ENCODE results near the gene PLOD1.
"Not testable (repeated sequence)": the region's sequence is repeated elsewhere in the genome, so short reads cannot be mapped to it uniquely, and the experiment has no call there.

Gene PLOD1

DNA sequence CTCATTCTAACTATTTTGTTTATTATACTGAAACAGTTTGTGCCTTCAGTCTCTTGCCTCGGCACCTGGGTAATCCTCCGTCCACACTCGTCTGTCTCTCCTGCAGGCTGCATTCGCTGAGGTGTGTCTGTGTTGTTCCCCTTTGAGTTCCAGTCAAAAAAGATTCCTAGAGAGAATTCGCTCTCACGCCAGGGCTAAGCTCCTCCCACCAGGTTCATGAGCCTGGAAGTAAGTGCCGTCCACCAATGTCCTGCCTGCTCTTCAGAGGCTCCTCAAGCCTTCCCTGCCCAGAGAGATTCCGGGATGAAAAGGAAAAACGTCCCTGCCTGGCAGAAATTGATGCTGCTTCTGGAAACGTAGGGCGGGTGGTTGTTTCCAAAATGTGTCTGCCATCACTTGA is 21.2 kb upstream of the PLOD1 start:
- DNase-seq = no peak

DNA sequence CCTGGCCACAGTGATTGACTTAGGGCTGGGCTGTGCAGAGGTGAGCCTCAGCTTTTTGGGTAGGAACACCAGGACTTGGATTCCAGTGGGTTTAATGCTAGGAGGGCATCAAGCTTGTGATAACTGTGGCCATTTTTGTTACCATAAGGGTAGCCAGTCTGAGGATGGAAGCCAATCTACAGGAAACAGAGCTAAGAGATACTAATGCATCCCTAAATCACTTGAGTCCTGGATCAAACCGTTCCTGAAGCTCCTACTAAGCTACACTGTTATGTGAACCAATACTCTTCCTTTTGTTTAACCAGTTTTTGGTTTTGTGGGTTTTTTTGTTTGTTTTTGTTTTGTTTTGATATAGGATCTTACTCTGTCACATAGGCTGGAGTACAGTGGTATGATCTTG is 20.5 kb upstream of the PLOD1 start:
- DNase-seq = no peak

GRCh38 chr1:11918799-11919519 is 15.6 kb upstream of the PLOD1 start:
- DNase-seq = no peak

GRCh38 chr1:11919621-11920020 is 14.9 kb upstream of the PLOD1 start:
- no peak for DNase-seq

DNA sequence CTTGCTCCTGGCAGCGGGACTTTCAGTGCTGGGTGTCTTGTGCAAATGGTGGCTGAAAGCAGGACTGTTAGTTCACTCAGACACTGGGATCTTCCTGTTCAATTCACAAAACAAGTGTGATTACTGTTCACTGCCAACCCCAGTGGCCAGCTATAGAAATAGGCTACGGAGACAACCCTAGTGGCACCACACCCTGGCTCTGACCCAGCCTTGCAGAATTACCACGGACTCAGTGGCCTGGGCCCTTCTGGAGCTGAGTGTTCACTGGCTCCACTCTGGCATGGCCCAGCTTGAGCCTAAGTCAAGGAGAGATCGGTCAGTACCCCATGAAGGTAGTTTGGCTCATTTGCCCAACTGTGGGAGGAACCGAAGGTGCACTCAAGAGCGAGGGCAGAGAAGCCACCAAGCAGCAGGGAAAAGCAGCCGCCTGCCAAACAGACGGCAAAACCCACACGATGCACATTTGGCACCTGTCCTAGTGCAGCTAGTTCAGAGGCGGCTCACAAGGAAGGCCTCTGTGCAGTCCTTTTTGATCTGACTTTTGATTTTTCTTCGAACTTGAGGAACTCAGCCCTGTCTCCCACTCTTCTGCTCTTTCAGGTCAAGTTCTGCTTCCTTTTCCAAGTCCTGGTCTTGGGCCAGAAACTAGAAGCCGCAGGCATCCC is 14.1 kb upstream of the PLOD1 start:
- no peak for DNase-seq

GRCh38 chr1:11921022-11921421 is 13.5 kb upstream of the PLOD1 start:
- no peak for DNase-seq

DNA sequence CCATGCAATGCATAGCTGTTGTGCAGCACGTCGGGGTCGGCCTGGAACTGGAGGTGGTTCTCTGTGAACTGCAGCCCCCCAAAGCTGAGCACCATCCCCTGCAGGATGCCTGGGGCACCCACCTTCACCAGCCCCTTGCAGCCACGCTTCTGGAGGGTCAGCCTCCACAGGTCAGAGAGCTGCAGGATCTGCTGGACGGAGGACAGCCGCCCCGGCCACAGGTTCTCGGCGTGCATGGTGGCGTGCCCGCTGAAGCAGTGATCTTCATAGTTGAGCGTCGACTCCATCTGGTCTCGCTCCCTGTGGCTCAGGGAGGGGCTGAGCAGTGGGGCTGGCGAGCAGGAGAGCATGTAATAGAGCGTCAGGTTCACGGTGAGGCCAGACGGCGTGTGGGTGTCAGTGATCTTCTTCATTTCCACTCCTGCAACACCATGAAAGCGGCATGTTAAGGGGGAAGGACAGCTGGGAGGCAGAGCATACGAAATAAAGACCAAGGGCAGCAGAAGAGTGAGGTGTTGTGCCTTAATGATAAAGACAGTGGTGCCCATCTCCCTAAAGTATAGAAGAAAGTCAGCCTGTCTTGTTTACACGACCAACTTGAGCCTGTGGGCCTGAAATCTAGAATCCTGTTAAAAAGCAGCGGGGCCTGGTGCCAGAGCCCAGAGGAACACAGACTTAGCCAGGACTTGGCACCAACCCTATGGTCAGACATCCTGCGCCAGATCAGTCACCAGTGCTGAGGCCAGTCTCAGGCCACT is 11.3 kb upstream of the PLOD1 start:
- no peak for DNase-seq

- DNase-seq = no peak
These were observed 10.7 kb upstream of the PLOD1 start for GRCh38 chr1:11923827-11924113.

GRCh38 chr1:11924334-11925195 is 10.0 kb upstream of the PLOD1 start:
- no peak for DNase-seq

DNA sequence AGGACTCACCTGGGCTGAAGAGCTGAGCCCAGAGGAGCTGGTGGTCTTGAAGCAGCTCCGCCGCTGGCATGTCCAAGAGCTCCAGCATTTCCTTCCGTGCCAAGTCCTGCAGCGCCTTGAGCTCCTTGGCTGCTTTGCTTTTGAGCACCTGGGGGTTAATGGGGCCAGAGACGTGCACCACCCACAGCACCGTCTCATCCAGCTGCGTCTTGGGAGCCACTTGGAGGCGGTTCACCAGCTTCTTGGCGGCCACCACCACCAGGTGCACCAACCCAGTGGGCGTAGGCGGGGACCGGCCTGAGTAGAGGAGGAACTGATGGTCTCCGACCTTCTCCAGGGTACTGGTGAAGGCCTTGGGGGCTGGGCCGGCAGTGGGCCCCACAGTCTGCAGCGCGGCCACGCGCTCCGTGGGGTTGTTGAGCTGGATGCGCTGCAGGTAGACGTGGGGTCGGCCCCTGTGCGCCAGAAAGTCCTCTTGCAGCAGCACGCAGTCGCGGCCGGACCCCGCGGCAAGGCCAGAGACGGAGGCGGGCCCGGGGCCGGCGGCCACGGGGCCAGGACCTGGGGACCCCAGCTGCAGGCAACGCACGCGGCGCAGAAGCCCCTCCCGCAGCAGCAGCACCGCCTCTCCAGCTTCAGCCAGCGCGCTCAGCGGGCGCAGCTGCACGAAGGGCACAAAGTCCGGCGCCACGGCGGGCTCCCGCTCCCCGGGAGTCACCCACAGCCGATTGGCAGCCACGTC is 9.2 kb upstream of the PLOD1 start:
- DNase-seq = not testable (repeated sequence)

DNA sequence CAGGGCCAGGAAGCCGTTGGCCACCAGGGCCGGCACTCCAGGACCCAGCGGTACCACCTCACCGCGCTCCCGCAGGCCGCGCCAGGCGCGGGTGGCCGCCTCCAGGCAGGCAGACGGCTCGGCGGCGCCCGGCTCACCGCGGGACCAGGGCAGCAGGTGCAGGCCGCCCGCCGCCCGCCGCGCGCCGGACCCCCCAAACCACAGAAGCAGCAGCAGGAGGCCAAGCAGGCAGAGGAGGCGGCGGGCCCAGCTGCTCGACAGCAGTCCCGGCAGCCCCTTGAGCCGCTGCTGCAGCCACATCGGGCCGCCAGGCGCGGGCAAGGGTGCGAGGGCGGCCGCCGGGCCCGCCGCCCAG is 8.6 kb upstream of the PLOD1 start:
- DNase-seq = no peak

DNA sequence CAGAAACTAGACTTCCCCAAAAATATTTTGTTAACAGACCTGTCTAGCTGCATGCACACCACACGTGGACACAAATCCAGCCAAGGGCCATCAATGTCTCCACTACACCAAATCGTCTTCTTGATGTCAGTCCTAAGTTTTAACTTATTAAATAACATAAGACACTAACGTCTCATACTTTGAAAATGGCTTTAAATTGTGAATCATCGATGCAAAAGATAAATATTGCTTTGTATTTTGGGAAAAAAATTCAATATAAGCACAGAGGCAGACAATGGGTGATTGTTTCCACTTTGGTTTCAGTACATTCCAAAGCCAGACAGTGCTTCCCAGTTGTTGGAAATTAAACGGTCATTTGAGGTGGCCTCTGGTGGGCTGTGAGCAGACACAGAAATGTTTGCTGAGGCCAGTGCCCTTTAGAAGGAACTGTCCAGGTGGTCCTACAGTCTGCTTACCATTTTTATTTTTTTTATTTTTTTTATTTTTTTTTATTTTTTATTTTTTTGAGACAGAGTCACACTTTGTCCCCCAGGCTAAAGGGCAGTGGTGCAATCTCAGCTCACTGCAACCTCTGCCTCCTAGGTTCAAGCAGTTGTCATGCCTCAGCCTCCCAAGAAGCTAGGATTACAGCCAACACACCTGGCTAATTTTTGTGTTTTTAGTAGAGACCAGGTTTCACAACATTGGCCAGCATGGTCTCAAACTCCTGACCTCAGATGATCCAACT is 6.5 kb upstream of the PLOD1 start:
- no peak for DNase-seq

- DNase-seq = no peak
These were observed 4.7 kb upstream of the PLOD1 start for GRCh38 chr1:11929849-11930248.

DNA sequence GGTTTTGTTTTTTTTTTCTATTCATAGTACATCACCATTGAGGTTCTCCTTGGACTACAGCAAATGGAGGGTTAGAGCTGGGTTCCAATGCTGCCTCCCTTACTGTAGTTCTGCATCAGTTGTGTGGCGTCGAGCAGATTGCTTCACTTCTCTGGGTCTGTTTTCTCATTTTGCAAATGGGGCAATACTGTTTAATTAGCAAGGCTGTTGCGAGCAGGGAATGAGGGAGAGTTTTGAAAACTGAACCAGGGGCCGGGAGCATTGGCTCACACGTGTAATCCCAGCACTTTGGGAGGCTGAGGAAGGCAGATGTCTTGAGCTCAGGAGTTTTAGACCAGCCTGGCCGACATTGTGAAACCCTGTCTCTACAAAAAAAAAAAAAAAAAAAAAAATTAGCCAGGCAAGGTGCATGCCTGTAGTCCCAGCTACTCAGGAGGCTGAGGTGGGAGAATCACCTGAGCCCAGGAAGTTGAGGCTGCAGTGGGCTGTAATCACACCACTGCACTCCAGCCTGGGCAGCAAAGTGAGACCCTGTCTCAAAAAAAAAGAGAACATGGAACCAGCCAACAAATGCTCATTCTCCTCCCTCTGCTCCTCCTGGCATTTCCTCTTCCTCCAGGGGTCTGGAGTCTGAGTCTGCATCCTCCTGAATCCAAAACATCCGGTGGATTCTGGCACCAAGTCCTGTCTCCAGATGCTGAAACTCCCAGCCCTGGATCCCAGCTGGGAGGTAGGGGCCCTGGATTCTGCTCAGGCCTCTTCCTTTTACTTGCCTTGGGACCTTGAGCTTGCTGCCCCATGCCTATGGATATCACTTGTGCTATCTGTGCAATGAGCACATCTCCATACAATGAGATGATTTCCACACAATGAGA is 3.7 kb upstream of the PLOD1 start:
- DNase-seq = no peak

GRCh38 chr1:11931845-11932244 is 2.7 kb upstream of the PLOD1 start:
- DNase-seq = no peak

DNA sequence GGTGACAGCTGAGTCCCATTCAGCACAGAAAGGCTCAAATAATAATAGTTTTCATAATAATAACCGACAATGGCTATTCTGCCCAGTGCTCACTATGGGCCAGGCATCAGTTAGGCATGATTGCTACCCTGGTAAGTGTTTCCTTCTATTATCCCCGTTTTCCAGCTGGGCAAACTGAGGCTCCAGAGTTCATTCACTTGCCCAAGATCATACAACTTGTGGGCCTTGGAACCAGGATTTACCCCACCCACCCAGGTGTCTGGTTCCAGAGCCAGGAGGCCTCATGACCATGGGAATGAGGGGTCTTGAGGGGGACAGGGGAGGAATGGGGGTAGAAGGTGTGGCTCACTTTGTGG is 518 bp downstream of the PLOD1 start:
- no peak for DNase-seq

DNA sequence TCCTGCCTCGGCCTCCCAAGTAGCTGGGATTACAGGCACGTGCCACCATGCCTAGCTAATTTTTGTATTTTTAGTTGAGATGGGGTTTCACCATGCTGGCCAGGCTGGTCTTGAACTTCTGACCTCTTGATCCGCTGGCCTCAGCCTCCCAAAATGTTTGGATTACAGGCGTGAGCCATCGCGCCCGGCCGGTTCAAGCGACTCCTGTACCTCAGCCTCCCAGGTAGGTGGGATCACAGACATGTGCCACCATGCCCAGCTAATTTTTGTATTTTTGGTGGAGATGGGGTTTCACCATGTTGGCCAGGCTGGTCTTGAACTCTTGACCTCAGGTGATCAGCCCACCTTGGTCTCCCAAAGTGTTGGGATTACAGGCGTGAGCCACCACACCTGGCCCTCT is 1.2 kb downstream of the PLOD1 start:
- not testable (repeated sequence) for DNase-seq

DNA sequence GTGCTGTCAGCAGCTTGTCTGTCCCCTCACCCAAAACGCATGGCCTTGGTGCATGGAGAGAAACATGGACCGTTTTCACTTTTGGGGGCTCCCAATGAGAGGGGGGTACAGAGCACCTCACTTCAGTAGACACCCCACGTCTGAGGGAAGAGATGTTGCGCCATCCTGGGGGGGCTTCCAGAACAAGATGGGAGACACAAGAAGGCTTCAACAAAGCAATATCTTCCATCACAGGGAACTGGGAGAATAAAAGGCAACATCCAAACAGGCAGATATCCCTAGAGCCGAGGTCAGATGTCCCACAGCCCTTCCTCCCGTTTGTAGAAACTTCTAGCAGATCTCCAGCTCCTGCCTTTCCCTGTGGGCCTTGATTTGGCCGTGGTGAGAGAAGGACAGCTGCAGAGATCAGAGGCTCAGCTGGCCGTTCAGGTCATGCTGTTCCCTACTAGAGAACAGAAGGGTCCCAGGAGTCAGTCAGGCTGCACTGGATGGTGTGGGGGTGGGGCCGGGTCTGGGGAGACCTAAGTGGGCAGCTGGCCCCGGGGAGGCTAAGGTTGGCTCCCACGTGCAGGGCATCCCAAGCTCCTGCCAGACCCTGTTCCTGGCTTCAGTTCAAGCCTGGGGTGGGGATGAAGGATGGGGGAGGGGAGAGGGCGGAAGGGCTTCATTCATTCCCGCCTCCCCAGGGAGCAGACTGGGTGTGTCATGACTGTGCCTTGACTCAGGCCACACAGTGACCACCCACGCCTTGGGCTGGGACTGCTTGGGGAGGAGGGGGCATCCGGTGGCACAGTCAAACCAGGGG is 4.4 kb downstream of the PLOD1 start:
- no peak for DNase-seq

DNA sequence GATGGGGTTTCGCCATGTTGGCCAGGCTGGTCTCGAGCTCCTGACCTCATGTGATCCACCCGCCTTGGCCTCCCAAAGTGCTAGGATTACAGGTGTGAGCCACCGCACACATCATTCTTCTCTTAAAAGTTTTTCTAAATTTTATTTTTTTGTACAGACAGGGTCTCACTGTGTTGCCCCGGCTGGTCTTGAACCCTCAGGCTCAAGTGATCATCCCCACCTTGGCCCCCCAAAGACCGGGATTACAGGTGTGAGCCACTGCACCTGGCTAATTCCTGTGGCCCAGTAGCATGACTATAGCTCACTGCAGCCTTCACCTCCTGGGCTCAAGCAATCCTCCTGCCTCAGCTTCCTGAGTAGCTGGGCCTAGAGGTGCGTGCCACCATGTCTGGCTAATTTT is 5.3 kb downstream of the PLOD1 start:
- DNase-seq = not testable (repeated sequence)

DNA sequence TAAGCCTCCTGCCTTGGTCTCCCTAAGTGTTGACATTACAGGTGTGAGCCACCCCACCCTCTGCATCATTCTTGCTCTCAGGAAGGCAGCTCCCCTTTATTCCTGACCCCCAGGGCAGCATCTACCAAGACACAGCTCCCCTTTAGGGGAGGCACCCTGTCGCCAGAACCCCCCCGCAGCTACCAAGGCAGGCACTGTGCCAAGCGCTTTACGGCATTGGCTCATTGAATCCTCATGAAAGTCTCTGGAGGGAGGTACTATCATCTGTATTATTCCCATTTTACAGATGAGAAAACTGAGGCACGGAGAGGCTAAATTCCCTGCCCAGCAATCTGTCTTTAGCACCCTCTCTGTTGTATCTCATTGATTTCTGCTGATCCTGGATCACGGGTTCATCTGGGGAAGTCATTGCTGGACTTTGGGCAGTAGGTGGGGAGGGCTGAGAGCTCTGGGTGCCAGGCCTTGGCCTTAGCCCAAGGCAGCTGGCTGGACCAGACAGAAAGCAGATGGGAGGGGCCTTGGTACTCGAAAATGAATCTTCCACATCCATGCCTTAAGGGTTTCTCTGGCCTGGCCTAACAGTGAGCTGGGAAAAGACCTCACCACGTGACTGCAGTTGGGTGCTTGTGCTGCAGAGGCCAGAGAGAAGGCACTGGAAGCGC is 5.9 kb downstream of the PLOD1 start:
- no peak for DNase-seq
